Activated CD4-positive, alpha-beta T cell treated with anti-CD3 and anti-CD28 coated beads, Interleukin-2, Interleukin-4, amounts not matched to agents 100 ng/mL and 50 ng/mL, durations not matched to agents 16 hours and 8 hours (primary cell): ENCODE results near the gene MACROD1.
A peak's percentile ranks its signal among the peaks of the same experiment; 100 is the strongest.
"Not testable (repeated sequence)": the region's sequence is repeated elsewhere in the genome, so short reads cannot be mapped to it uniquely, and the experiment has no call there.

Experiments
- DNase-seq: peaks from one replicate; pipeline ENCODE4 v3.0.0-alpha.2; 2020; ENCODE audit warnings: low spot score

The MACROD1 gene

DNA sequence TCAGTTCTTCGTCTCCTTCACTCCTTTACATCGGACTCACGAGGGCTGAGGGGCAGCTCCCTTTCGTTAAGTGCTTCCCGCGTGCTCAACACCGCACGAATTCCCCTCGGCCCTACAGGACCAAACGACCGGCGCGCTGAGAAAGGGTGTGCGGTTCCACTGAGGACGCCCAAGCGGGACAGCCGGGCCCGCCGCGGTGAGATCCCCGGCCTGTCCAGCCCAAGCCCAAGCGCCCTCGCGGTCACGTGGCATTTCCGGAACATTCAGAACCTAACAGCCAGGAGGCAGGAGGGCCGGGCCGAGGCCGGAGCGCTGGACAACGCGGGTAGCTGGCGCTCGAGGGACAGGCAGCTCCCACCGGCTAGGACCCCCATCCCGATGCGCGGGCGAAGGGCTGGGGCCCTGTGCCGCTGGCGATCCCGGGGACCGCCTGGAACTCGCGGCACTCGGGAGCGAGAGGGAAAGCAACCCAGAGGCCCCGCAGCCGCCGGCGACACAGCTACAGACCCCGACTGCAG, 19.3 kb upstream of the MACROD1 start:
- DNase-seq, result no peak

DNA sequence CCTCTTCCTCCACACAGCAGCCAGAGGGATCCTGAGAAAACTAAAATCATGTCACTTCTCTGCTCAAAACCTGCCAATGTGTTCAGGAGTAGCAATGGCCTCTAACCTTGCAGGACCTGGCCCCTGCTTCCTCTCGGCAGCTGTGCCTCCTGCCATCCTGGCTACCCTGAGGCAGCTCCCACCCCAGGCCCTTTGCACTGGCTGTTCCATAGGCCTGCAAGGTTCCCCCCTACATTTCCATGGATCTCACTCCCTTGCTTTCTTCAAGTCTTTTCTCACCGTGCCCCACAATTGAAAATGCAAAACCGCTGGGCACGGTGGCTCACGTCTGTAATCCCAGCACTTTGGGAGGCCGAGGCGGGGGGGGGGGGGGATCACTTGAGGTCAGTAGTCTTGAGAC, 18.0 kb upstream of the MACROD1 start:
- no peak for DNase-seq

DNA sequence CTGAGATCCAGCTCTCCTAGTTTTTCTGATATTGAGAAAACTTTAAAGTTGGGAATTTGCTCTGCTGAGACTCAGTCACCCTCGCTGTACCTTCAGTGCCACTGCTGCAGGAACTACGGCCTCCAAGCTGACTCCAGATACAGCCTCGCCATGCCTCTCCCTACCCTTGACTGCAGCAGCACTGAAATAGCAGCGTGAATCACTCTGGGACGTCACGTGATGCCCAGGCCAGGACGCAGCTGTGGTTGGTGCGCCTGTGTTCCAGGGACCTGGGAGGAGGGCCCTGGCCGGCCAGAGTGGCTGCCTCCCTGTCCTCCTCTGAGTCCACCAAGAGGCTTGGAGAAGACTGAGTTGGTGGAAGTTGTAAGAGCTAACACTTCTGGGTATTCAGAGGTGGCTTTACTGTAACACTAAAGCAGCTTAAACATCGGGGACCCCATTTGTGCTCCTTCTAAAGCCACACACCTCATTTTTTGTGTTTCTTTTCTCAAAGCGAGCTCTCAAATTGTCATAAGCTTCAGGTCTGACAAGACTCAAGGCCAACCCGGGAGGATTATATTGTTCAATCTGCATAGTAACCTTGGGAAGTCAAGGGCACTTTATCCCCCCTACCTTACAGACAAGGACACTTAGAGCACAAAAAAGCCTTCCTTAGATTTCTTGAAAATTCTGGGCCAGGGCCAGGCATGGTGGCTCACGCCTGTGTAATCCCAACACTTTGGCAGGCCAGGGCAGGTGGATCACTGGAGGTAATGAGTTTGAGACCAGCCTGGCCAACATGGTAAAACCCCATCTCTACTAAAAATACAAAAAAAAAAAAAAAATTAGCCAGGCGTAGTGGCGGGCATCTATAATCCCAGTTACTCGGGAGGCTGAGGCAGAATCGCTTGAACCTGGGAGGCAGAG, 15.8 kb upstream of the MACROD1 start:
- DNase-seq, result peak; percentile 49

GRCh38 chr11:64180891-64181290, 15.0 kb upstream of the MACROD1 start:
- no peak for DNase-seq

DNA sequence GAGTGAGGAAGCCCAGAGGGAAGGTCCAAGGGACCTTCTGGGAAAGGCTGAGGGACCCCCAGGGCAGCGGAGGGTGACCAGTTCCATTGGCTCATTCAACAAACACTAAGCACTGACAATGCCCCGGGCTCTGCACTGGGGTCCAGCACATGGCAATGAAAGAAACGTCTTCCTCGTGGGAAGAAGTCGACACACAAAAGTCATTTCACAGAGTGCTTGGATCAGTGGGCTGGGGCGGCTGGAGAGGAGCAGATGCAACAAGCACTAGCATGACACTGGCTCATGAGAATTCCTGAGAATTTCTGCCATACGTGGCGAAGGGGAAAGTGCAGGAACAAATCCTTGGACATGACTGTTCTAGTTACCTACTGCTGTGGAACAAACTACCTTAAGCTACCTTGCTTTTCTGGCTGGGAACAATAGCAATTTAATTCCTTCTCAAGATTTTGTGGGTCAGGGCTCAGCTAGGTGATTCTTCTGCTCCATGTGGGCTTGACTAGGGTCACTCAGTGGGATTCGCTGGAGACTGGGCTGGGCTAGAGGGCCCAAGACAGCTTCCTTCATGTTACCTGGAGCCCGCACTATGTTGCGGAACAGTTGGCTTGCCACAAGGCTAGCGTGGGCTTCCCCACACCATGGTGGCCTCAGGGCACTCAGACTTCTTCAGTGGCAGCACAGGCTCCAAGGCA, 13.2 kb upstream of the MACROD1 start:
- no peak for DNase-seq

DNA sequence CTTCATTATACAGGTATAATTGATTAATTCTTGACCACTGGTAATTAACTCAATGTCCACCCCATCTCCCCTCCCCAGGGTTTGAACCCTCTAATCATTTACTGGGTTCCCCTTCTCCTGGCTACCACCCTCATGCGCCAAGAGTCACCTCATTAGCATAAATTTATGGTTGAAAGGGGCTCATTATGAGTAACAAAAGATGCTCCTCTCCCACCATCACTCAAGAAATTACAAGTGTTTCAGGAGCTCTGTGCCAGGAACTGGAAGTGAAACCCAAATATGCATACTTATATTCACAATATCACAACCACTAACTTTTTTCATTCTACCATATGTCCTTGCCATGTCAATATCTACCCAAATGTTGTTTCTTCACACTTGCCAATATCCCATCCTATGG, 12.3 kb upstream of the MACROD1 start:
- DNase-seq, result peak; percentile 35

DNA sequence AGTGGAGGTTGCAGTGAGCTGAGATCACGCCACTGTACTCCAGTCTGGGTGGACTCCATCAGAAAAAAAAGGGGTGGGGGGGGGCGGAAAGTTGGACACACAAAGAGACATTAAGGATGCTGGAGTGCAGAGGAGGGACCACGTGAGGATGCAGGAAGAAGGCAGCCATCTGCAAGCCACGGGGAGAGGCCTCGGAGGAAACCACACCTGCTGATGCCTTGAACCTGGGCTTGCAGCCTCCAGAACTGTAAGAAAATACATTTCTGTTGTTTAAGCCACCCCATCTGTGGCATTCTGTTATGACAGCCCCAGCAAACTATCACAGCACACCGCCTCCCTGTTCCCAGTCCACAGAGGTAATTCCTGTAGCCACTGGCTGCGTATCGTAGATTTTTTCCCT, 10.8 kb upstream of the MACROD1 start:
- no peak for DNase-seq

GRCh38 chr11:64173616-64174355, 7.9 kb upstream of the MACROD1 start:
- no peak for DNase-seq

- DNase-seq, result no peak
Measured at GRCh38 chr11:64170419-64170818, 4.5 kb upstream of the MACROD1 start.

DNA sequence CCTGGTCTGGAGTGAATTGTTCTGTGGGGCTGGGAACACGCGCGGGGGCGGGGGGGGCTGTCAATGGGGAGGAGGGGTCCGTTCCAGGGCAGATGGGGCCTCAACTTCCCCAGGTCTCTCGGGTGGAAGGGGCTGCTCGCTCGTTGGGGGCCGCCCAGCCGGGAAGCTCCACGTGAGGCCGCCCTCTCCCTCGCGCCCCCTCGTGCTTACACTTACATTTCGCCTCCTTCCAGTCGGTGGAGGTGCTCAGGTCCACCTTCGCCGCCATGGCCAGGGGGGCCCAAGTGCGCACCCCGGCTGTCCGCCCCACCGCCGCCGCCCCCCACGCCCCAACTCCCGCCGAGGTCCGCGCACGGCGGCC, 452 bp downstream of the MACROD1 start:
- peak; percentile 17 for DNase-seq

- no peak for DNase-seq
Measured at GRCh38 chr11:64164392-64165312, 1.3 kb downstream of the MACROD1 start.

GRCh38 chr11:64163951-64164350, 2.0 kb downstream of the MACROD1 start:
- no peak for DNase-seq

DNA sequence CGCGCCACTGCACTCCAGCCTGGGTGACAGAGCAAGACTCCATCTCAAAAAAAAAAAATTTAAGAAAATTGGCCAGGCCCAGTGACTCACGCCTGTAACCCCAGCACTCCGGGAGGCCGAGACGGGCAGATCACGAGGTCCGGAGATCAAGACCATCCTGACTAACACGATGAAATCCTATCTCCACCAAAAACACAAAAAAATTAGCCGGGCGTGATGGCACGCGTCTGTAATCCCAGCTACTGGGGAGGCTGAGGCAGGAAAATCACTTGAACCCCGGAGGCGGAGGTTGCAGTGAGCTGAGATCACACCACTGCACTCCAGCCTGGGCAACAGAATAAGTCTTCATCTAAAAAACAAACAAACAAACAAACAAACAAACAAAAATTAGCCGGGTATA, 3.1 kb downstream of the MACROD1 start:
- DNase-seq, result not testable (repeated sequence)

DNA sequence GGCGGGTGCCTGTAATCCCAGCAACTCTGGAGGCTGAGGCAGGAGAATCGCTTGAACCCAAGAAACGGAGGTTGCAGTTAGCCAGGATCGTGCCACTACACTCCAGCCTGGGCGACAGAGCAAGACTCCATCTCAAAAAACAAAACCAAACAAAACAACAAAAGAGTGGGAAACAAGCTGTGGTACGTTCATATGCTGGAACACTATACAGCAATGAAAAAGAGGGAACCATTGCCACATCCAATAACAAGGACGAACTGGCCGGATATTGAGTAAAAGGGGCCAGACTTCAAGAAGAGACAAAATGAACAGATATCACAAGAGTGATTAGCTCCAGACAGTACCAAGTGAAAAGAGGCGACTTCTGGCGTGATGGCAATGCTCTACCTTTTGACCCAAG, 4.9 kb downstream of the MACROD1 start:
- DNase-seq, result no peak

- DNase-seq, result no peak
Measured at GRCh38 chr11:64157631-64158394, 8.1 kb downstream of the MACROD1 start.

GRCh38 chr11:64156235-64157011, 9.5 kb downstream of the MACROD1 start:
- DNase-seq, result no peak

GRCh38 chr11:64153812-64154211, 12.1 kb downstream of the MACROD1 start:
- no peak for DNase-seq

DNA sequence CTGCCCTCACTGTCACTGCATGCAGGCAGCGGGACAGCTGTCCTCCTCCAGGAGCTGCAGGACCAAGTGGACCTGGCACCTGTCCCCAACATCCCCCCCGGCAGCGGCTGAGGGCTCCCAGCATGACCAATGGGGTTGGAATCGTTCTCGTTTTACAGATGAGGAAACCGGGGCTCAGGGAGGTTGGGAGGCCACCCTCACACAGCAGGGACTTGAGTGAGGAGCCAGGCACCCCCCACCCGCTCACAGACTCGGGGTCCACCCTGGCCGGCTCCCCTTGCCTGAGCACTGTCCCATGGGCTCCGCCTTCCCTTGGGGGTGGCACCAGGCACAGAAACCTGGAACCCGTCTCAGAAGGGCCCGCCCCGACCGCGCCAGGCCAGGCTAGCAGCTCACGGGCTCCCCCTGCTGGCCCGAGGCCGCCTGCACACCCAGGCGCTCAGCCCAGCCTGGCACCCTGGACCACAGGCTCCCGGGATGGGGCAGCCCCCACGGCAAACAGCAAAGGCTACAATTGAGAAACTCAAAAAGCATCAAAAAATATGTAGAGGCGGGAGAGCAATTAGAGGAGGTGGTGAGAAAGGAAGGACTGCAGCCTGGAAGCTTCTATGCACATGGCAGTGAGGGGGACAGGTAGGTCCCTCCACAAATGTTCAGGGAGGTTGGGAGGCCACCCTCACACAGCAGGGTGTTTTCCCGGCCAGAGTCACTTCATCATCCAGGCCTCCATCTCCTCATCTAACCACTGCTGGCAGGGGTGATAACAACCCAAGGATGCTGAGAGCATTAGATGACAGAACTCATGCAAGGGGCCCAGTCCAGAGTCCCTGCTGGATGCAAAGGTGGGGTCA, 12.8 kb downstream of the MACROD1 start:
- DNase-seq, result peak; percentile 70

- DNase-seq, result no peak
Measured at GRCh38 chr11:64151337-64151736, 14.6 kb downstream of the MACROD1 start.
